Mesothelial cell of epicardium (in vitro differentiated cells): ENCODE data around the gene ARHGEF17. TPM values are rescaled to one million over a fixed set of nuclear protein-coding genes. Genes with fewer than 3 reads are reported as not detected.

Experiments used
- DNase-seq, 2 experiments: peaks; one replicate each; pipeline ENCODE4 v3.0.0; 2021; ENCODE audit warnings: low spot score in 2 of 2; ENCODE audit not compliant: unreplicated experiment in 2 of 2
- H3K27ac Mint-ChIP-seq: 2 replicates; pipeline ENCODE4 v1.8.0; 2021; ENCODE audit warnings: mixed read lengths
- H3K27me3 Mint-ChIP-seq: 2 replicates; pipeline ENCODE4 v1.8.0; 2021; ENCODE audit warnings: low read depth, mixed read lengths
- H3K36me3 Mint-ChIP-seq: 2 replicates; pipeline ENCODE4 v1.8.0; 2021; ENCODE audit warnings: mixed read lengths
- H3K4me1 Mint-ChIP-seq: 2 replicates; pipeline ENCODE4 v1.8.0; 2021; ENCODE audit warnings: mixed read lengths
- H3K4me3 Mint-ChIP-seq: 2 replicates; pipeline ENCODE4 v1.8.0; 2021; ENCODE audit warnings: mild to moderate bottlenecking, moderate library complexity, mixed read lengths
- H3K9me3 Mint-ChIP-seq: 2 replicates; pipeline ENCODE4 v1.8.0; 2021; ENCODE audit warnings: mixed read lengths
- CTCF ChIP-seq: fragments of 200-600 bp; sonication (generic); IDR thresholded peaks from one replicate; pipeline ENCODE4 v1.5.0; 2021; ENCODE audit warnings: antibody characterized with exemption; ENCODE audit not compliant: unreplicated experiment
- total RNA-seq: library from RNA; stranded (reverse); gene quantifications from 3 replicates; pipeline ENCODE4 v1.2.1, GENCODE V29; 2021

Gene ARHGEF17
- total RNA-seq, 1 donor from 2014 or later: 150 TPM

- TF ChIP-seq CTCF: no peak
- H3K27ac Mint-ChIP-seq: no peak overlapping the region
- no peaks in the 10 kb centered on the region for H3K36me3 Mint-ChIP-seq
- peaks cover 6% of the 10 kb centered on the region for H3K9me3 Mint-ChIP-seq
- H3K27me3 Mint-ChIP-seq: peaks cover 29% of the 10 kb centered on the region
- H3K4me3 Mint-ChIP-seq: no peak overlapping the region
- no peaks in the 10 kb centered on the region for H3K4me1 Mint-ChIP-seq
- no peak for DNase-seq
These were observed 44.4 kb upstream of the ARHGEF17 start for GRCh38 chr11:73263640-73264039.

- no peak overlapping the region for H3K4me3 Mint-ChIP-seq
- no peak for TF ChIP-seq CTCF
- H3K27me3 Mint-ChIP-seq: peaks cover 31% of the 10 kb centered on the region
- no peaks in the 10 kb centered on the region for H3K36me3 Mint-ChIP-seq
- no peak for DNase-seq
- H3K27ac Mint-ChIP-seq: no peak overlapping the region
- H3K4me1 Mint-ChIP-seq: peaks cover 14% of the 10 kb centered on the region
- H3K9me3 Mint-ChIP-seq: peaks cover 6% of the 10 kb centered on the region
These were observed 42.7 kb upstream of the ARHGEF17 start for GRCh38 chr11:73265278-73265810.

GRCh38 chr11:73265853-73266645, 42.0 kb upstream of the ARHGEF17 start:
- Mint-ChIP-seq H3K36me3 (no peaks in the 10 kb centered on the region), H3K27ac (no peak overlapping the region), H3K4me3 (no peak overlapping the region), H3K9me3 (peaks cover 6% of the 10 kb centered on the region), H3K27me3 (peaks cover 37% of the 10 kb centered on the region), H3K4me1 (peaks cover 20% of the 10 kb centered on the region)
- DNase-seq: no peak
- TF ChIP-seq CTCF: no peak

GRCh38 chr11:73266646-73267020, 41.4 kb upstream of the ARHGEF17 start:
- Mint-ChIP-seq H3K9me3 (peaks cover 6% of the 10 kb centered on the region), H3K36me3 (no peaks in the 10 kb centered on the region), H3K4me1 (peaks cover 26% of the 10 kb centered on the region), H3K4me3 (no peak overlapping the region), H3K27ac (no peak overlapping the region), H3K27me3 (peaks cover 43% of the 10 kb centered on the region)
- no peak for DNase-seq
- TF ChIP-seq CTCF: no peak

- TF ChIP-seq CTCF: no peak
- Mint-ChIP-seq H3K27ac (no peak overlapping the region), H3K4me3 (no peak overlapping the region), H3K9me3 (peaks cover 4% of the 10 kb centered on the region), H3K4me1 (peaks cover 30% of the 10 kb centered on the region), H3K36me3 (no peaks in the 10 kb centered on the region), H3K27me3 (peaks cover 49% of the 10 kb centered on the region)
- DNase-seq: no peak
These were observed 40.8 kb upstream of the ARHGEF17 start for GRCh38 chr11:73267122-73267846.
